Measurements from ENCODE around the gene ZNF462.

DNA sequence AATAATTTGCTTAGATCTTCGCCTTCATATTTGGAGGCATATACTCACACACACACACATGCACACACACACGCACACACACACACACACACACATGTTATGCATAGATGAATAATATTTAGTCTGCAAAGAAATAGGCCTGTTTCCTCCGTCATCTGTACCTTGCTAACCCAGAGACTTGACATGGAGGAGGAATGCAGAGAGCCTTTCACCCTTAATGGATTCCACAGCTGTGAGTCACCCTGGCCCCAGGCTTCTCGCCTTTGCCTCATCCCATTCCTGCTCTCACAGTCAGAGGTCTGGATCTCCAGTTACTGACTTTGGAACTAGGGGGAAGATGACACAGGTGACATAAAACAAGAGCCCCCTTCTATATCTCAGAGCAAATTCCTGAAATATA, 29.7 kb downstream of the ZNF462 start:
- no peak for TF ChIP-seq CTCF (conservative IDR thresholded peaks at IDR 0.05; ENCODE audit: low read depth in 2 of 2)
- no peak for TF ChIP-seq JUNB (IDR thresholded peaks at IDR 0.05; ENCODE audit: unreplicated experiment)
- no peak for TF ChIP-seq EZH2 (IDR thresholded peaks at IDR 0.05; ENCODE audit: low read depth, unreplicated experiment)
- TF ChIP-seq POLR2AphosphoS5 (IDR thresholded peaks at IDR 0.05; ENCODE audit: low read depth), result no peak
